Spinal cord (tissue), 10 donors: ENCODE measurements around the gene IQCK. TPM values are rescaled to one million over a fixed set of nuclear protein-coding genes. Genes with fewer than 3 reads are reported as not detected.

Source experiments
- DNase-seq, 6 donors: peaks; one replicate each; pipeline versions ENCODE4 v3.0.0 to v3.0.0-alpha.2; 2013 to 2015; ENCODE audit warnings: low spot score in 6 of 6, low read depth in 4 of 6
- H3K27ac ChIP-seq: one replicate; pipeline ENCODE4 v1.5.1; 2013; ENCODE audit warnings: low read depth, low read length, control low read depth
- H3K27me3 ChIP-seq: one replicate; pipeline ENCODE4 v1.6.1; 2013; ENCODE audit warnings: low read length; ENCODE audit not compliant: control insufficient read depth, insufficient read depth
- H3K36me3 ChIP-seq: one replicate; pipeline ENCODE4 v1.6.1; 2013; ENCODE audit warnings: low read length; ENCODE audit not compliant: control insufficient read depth, insufficient read depth
- H3K4me1 ChIP-seq: one replicate; pipeline ENCODE4 v1.6.1; 2013; ENCODE audit warnings: low read length; ENCODE audit not compliant: control insufficient read depth, insufficient read depth
- H3K4me3 ChIP-seq: one replicate; pipeline ENCODE4 v1.5.1; 2013; ENCODE audit warnings: low read depth, low read length, control low read depth
- H3K9me3 ChIP-seq: one replicate; pipeline ENCODE4 v1.6.1; 2013; ENCODE audit warnings: low read length; ENCODE audit not compliant: control insufficient read depth, insufficient read depth
- WGBS: methylation state at CpG from one replicate; pipeline ENCODE4 v1.1.5; 2013; ENCODE audit warnings: missing lambda C conversion rate; ENCODE audit not compliant: insufficient coverage; 5-methylcytosine and 5-hydroxymethylcytosine counted together
- polyA plus RNA-seq, 2 donors: library from polyadenylated mRNA; unstranded; fragments of 120-200 nt; gene quantifications; one replicate each; pipeline ENCODE4 v1.2.1, GENCODE V29; 2013; ENCODE audit not compliant: insufficient read length in 2 of 2
- small RNA-seq: library from RNA; depleted of rRNA; stranded (forward); fragments of <200 nt; gene quantifications from one replicate; pipeline ENCODE3, GENCODE V24; 2014; ENCODE audit warnings: low replicate concordance
- total RNA-seq, 2 donors: library from RNA; depleted of rRNA in 1 of 2; stranded (reverse); fragments of 120-200 nt in 1 of 2; fragments of >200 nt in 1 of 2; gene quantifications; one replicate each; pipeline versions ENCODE4 v1.2.3 to v1.2.4, GENCODE V29; 2013 to 2014
- donor health status: healthy.

The IQCK gene
- total and polyA plus RNA-seq, 4 donors = 12.0 to 25.5 (median 19.0) TPM

DNA sequence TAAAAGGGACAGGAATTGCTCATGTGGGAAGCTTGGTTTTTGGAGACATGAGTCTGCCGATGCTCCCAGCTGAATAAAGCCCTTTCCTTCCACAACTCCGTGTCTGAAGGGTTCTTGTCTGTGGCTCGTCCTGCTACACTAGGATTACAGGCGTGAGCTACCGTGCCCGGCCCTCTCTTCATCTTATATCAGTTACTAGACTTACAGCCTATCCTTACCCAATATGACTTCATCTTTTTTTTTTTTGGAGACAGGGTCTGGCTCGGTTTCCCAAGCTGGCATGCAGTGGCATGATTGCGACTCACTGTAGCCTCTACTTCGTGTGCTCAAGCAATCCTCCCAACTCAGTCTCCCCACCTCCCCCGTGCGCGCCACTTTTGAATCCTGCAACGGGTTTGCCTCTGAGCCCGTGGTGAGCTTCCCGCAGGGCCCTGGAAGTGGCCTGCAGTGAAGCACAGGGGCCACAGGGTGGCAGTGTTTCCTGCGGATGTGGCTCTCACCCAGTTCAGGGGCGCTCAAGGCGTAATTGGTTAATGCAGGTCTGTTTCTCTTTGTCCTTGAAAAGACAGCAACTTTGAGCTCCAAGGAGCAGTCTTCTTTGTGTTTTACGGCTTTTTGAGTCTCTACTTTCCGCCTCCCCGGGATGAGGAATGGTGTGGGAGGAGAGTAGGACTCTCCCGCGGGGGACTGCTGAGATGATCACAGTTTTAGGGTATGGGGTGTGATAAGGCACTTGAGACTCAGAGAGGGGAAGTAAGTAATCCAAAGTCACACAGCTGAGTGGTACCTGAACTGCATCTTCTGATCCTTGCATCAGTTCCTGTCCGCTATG is 189.3 kb downstream of the IQCK start:
- Histone ChIP-seq H3K9me3 (no peaks in the 10 kb centered on the region), H3K4me1 (peaks cover 8% of the 10 kb centered on the region), H3K4me3 (no peak overlapping the region), H3K27ac (no peak overlapping the region), H3K36me3 (no peaks in the 10 kb centered on the region), H3K27me3 (peaks cover 4% of the 10 kb centered on the region)
- DNase-seq = peak in 5 of 6 donors; percentile 41 to 95 (median 71)
- 24% methylated on average over 24 of the region's 24 CpGs for WGBS

Small RNA genes within 50 kb of the gene (small RNA-seq; reads per million reads assigned to genes)
- not detected for gene LARP7P2

Other genes with a start within 250 kb of the IQCK start
- 10 to 100 TPM; 65.2 to 93.5 TPM for gene GDE1, start 196.2 kb upstream of the IQCK start, total RNA-seq
- gene GDE1, start 196.2 kb upstream of the IQCK start, polyA plus RNA-seq = 100 to 1,000 TPM; 113 to 114 TPM
- gene CCP110, start 194.3 kb upstream of the IQCK start, total RNA-seq = 10 to 100 TPM; 24.5 to 78.1 TPM
- gene CCP110, start 194.3 kb upstream of the IQCK start, polyA plus RNA-seq = 10 to 100 TPM; 34.0 to 44.2 TPM
- 10 to 100 TPM; 58.1 to 66.1 TPM for gene VPS35L, start 162.6 kb upstream of the IQCK start, total RNA-seq
- gene VPS35L, start 162.6 kb upstream of the IQCK start, polyA plus RNA-seq = 10 to 100 TPM; 61.5 to 67.3 TPM
- gene KNOP1, start within 50 bp of the IQCK start, total RNA-seq = 10 to 100 TPM; 11.0 to 32.5 TPM
- gene KNOP1, start within 50 bp of the IQCK start, polyA plus RNA-seq = 10 to 100 TPM; 31.3 to 33.2 TPM
- 100 to 1,000 TPM in 1 of 2 donors, 10 to 100 TPM in 1; 72.8 to 129 TPM for gene GPRC5B, start 166.6 kb downstream of the IQCK start, total RNA-seq
- gene GPRC5B, start 166.6 kb downstream of the IQCK start, polyA plus RNA-seq = 100 to 1,000 TPM; 126 to 146 TPM